PC-9 (cell line): ENCODE results near the gene WFIKKN2.

ENCODE experiments used
- EZH2 ChIP-seq: fragments of 200-600 bp; sonication (generic); IDR thresholded peaks from 2 replicates; pipeline ENCODE4 v1.8.0; 2017; ENCODE audit warnings: antibody characterized with exemption, low read depth
- TF ChIP-seq, protein P1 (sequence below): fragments of 200-600 bp; sonication (generic); conservative IDR thresholded peaks from 2 replicates; pipeline ENCODE4 v1.6.1; 2017; ENCODE audit warnings: mixed run types, antibody characterized with exemption, mild to moderate bottlenecking, moderate library complexity

DNA sequence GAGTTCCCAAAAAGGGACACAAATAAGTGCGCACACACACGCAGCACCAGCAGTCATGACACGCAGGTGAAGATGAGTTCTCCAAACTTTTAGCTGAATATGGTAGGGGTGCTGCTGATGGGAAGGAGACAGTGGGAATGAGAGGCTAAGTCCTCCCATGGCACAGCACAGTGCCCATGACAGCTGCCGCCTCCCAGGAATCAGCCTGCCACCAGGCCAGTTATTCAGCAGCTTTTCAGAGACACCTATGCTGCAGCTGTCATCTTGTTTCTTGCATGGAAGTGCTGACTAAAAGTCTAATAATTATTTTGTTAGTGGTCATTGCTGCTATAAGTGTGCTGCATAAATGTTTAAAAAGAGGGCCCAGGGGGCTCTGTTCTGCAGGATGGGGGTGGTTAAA lies 12.2 kb downstream of the WFIKKN2 start:
- TF ChIP-seq, protein P1, sequence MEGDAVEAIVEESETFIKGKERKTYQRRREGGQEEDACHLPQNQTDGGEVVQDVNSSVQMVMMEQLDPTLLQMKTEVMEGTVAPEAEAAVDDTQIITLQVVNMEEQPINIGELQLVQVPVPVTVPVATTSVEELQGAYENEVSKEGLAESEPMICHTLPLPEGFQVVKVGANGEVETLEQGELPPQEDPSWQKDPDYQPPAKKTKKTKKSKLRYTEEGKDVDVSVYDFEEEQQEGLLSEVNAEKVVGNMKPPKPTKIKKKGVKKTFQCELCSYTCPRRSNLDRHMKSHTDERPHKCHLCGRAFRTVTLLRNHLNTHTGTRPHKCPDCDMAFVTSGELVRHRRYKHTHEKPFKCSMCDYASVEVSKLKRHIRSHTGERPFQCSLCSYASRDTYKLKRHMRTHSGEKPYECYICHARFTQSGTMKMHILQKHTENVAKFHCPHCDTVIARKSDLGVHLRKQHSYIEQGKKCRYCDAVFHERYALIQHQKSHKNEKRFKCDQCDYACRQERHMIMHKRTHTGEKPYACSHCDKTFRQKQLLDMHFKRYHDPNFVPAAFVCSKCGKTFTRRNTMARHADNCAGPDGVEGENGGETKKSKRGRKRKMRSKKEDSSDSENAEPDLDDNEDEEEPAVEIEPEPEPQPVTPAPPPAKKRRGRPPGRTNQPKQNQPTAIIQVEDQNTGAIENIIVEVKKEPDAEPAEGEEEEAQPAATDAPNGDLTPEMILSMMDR = no peak
- TF ChIP-seq EZH2 = no peak
